Measurements from ENCODE around the gene LRP10.
A peak's percentile ranks its signal among the peaks of the same experiment; 100 is the strongest.
"Not testable (repeated sequence)": the region's sequence is repeated elsewhere in the genome, so short reads cannot be mapped to it uniquely, and the experiment has no call there.

Gene LRP10

DNA sequence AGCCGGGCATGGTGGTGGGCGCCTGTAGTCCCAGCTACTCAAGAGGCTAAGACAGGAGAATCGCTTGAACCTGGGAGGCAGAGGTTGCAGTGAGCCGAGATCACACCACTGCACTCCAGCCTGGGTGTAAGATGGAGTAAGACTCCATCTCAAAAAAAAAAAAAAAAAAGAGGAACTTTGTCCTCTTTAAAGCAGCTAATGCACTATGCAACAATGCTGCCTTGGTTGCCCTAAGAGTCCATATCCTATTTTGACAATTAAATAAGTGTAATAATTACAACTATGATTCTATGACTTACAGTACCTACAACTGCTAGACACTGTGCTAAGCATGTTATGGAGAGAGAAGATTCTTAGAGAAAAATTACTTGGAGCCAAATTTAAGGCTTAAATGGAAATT is 43.3 kb downstream of the LRP10 start:
- H3K4me3 ChIP-seq (ENCODE audit: low read length); H3K9ac ChIP-seq (ENCODE audit: low read length); DNase-seq (ENCODE audit: low read depth); H3K27me3 ChIP-seq (replicated peaks; ENCODE audit: control insufficient read depth, insufficient read depth, low read length); H3K9me3 ChIP-seq (ENCODE audit: control insufficient read depth, low read length): not testable (repeated sequence)
- Histone ChIP-seq H3K36me3 (ENCODE audit: control insufficient read depth, insufficient read depth, low read length, severe bottlenecking) (peaks cover 19% of the 10 kb centered on the region), H3K4me1 (ENCODE audit: control insufficient read depth, insufficient read depth, low read length) (peaks cover 21% of the 10 kb centered on the region)

- Histone ChIP-seq H3K27me3 (replicated peaks; ENCODE audit: control insufficient read depth, insufficient read depth, low read length) (no peaks in the 10 kb centered on the region), H3K4me3 (ENCODE audit: low read length) (no peak overlapping the region), H3K9me3 (ENCODE audit: control insufficient read depth, low read length) (no peaks in the 10 kb centered on the region), H3K9ac (ENCODE audit: low read length) (peak overlapping the region; percentile 4), H3K4me1 (ENCODE audit: control insufficient read depth, insufficient read depth, low read length) (peaks cover 22% of the 10 kb centered on the region), H3K36me3 (ENCODE audit: control insufficient read depth, insufficient read depth, low read length, severe bottlenecking) (peaks cover 24% of the 10 kb centered on the region)
- peak; percentile 85 for DNase-seq (ENCODE audit: low read depth)
These were observed 44.5 kb downstream of the LRP10 start for GRCh38 chr14:22915886-22916521.

- Histone ChIP-seq H3K4me1 (ENCODE audit: control insufficient read depth, insufficient read depth, low read length) (peaks cover 25% of the 10 kb centered on the region), H3K9ac (ENCODE audit: low read length) (peak within 1 kb of the TSS; percentile 91), H3K27me3 (replicated peaks; ENCODE audit: control insufficient read depth, insufficient read depth, low read length) (no peaks in the 10 kb centered on the region), H3K9me3 (ENCODE audit: control insufficient read depth, low read length) (no peaks in the 10 kb centered on the region), H3K4me3 (ENCODE audit: low read length) (peak within 1 kb of the TSS; percentile 97), H3K36me3 (ENCODE audit: control insufficient read depth, insufficient read depth, low read length, severe bottlenecking) (peaks cover 38% of the 10 kb centered on the region)
- peak; percentile 100 for DNase-seq (ENCODE audit: low read depth)
These were observed 47.5 kb downstream of the LRP10 start, which contains the start of gene RBM23 for GRCh38 chr14:22918804-22919600. Gene RBM23 (minus strand): TSS chr14:22919149.

- Histone ChIP-seq H3K36me3 (ENCODE audit: control insufficient read depth, insufficient read depth, low read length, severe bottlenecking) (peaks cover 44% of the 10 kb centered on the region), H3K4me1 (ENCODE audit: control insufficient read depth, insufficient read depth, low read length) (peaks cover 25% of the 10 kb centered on the region), H3K9ac (ENCODE audit: low read length) (peak overlapping the region; percentile 70), H3K9me3 (ENCODE audit: control insufficient read depth, low read length) (no peaks in the 10 kb centered on the region), H3K27me3 (replicated peaks; ENCODE audit: control insufficient read depth, insufficient read depth, low read length) (no peaks in the 10 kb centered on the region), H3K4me3 (ENCODE audit: low read length) (peak overlapping the region; percentile 76)
- DNase-seq (ENCODE audit: low read depth): no peak
These were observed 48.0 kb downstream of the LRP10 start for GRCh38 chr14:22919601-22919921.

- H3K36me3 ChIP-seq (ENCODE audit: control insufficient read depth, insufficient read depth, low read length, severe bottlenecking): peaks cover 52% of the 10 kb centered on the region
- no peaks in the 10 kb centered on the region for H3K9me3 ChIP-seq (ENCODE audit: control insufficient read depth, low read length)
- no peak for DNase-seq (ENCODE audit: low read depth)
- H3K4me3 ChIP-seq (ENCODE audit: low read length): no peak overlapping the region
- no peaks in the 10 kb centered on the region for H3K27me3 ChIP-seq (replicated peaks; ENCODE audit: control insufficient read depth, insufficient read depth, low read length)
- peaks cover 18% of the 10 kb centered on the region for H3K4me1 ChIP-seq (ENCODE audit: control insufficient read depth, insufficient read depth, low read length)
- no peak overlapping the region for H3K9ac ChIP-seq (ENCODE audit: low read length)
These were observed 49.2 kb downstream of the LRP10 start for GRCh38 chr14:22920697-22921096.

DNA sequence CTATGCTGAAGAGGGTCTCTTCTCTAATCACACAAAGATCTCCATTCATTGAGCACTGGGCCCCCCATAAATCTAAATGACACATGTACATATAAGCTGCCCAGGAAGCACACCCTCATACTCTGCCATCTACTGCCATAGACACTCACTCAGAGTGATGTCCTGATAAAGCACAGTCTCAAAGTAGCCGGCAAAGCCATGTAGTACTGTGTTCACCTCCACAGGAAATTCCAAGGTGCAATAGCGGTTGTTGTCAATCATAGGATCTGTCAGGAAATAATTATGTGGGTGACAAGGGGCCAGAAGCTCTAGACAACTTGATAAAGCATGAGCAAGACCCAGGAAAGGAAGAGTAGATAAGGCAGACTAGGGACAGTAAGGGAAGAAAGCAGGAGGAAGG is 50.8 kb downstream of the LRP10 start:
- no peaks in the 10 kb centered on the region for H3K9me3 ChIP-seq (ENCODE audit: control insufficient read depth, low read length)
- peaks cover 63% of the 10 kb centered on the region for H3K36me3 ChIP-seq (ENCODE audit: control insufficient read depth, insufficient read depth, low read length, severe bottlenecking)
- peaks cover 14% of the 10 kb centered on the region for H3K4me1 ChIP-seq (ENCODE audit: control insufficient read depth, insufficient read depth, low read length)
- DNase-seq (ENCODE audit: low read depth): no peak
- H3K4me3 ChIP-seq (ENCODE audit: low read length): no peak overlapping the region
- no peaks in the 10 kb centered on the region for H3K27me3 ChIP-seq (replicated peaks; ENCODE audit: control insufficient read depth, insufficient read depth, low read length)
- H3K9ac ChIP-seq (ENCODE audit: low read length): no peak overlapping the region

DNA sequence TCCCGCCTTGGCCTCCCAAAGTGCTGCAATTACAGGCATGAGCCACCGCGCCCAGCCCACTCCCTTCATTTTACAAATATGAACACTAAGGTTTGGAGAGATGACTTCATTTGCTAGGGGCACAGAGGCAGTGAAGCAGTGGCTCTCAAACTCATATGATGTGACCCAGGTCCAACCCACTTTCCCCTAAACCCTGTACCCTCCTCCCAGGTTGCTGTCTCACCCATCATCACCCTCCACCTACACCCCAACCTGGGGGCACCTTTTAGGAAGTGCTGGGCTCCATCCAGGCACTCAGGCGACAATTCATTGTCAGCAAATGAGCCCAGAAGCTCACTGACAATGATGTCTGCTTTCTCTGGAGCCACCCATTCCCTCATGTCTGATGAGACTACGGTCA is 52.2 kb downstream of the LRP10 start:
- H3K4me1 ChIP-seq (ENCODE audit: control insufficient read depth, insufficient read depth, low read length): peaks cover 19% of the 10 kb centered on the region
- no peak for DNase-seq (ENCODE audit: low read depth)
- H3K27me3 ChIP-seq (replicated peaks; ENCODE audit: control insufficient read depth, insufficient read depth, low read length): no peaks in the 10 kb centered on the region
- H3K4me3 ChIP-seq (ENCODE audit: low read length): no peak overlapping the region
- H3K36me3 ChIP-seq (ENCODE audit: control insufficient read depth, insufficient read depth, low read length, severe bottlenecking): peaks cover 63% of the 10 kb centered on the region
- no peaks in the 10 kb centered on the region for H3K9me3 ChIP-seq (ENCODE audit: control insufficient read depth, low read length)
- H3K9ac ChIP-seq (ENCODE audit: low read length): no peak overlapping the region

- Histone ChIP-seq H3K4me3 (ENCODE audit: low read length) (no peak overlapping the region), H3K9me3 (ENCODE audit: control insufficient read depth, low read length) (no peaks in the 10 kb centered on the region), H3K4me1 (ENCODE audit: control insufficient read depth, insufficient read depth, low read length) (peaks cover 17% of the 10 kb centered on the region), H3K36me3 (ENCODE audit: control insufficient read depth, insufficient read depth, low read length, severe bottlenecking) (peaks cover 56% of the 10 kb centered on the region), H3K9ac (ENCODE audit: low read length) (no peak overlapping the region), H3K27me3 (replicated peaks; ENCODE audit: control insufficient read depth, insufficient read depth, low read length) (no peaks in the 10 kb centered on the region)
- DNase-seq (ENCODE audit: low read depth): no peak
These were observed 54.0 kb downstream of the LRP10 start for GRCh38 chr14:22925513-22925912.

- Histone ChIP-seq H3K4me1 (ENCODE audit: control insufficient read depth, insufficient read depth, low read length) (peaks cover 17% of the 10 kb centered on the region), H3K9ac (ENCODE audit: low read length) (no peak overlapping the region), H3K4me3 (ENCODE audit: low read length) (no peak overlapping the region), H3K27me3 (replicated peaks; ENCODE audit: control insufficient read depth, insufficient read depth, low read length) (no peaks in the 10 kb centered on the region), H3K36me3 (ENCODE audit: control insufficient read depth, insufficient read depth, low read length, severe bottlenecking) (peaks cover 48% of the 10 kb centered on the region), H3K9me3 (ENCODE audit: control insufficient read depth, low read length) (no peaks in the 10 kb centered on the region)
- DNase-seq (ENCODE audit: low read depth): peak; percentile 23
These were observed 54.8 kb downstream of the LRP10 start for GRCh38 chr14:22926316-22926715.

GRCh38 chr14:22928237-22929103 is 56.9 kb downstream of the LRP10 start:
- Histone ChIP-seq H3K36me3 (ENCODE audit: control insufficient read depth, insufficient read depth, low read length, severe bottlenecking) (peaks cover 30% of the 10 kb centered on the region), H3K4me1 (ENCODE audit: control insufficient read depth, insufficient read depth, low read length) (peaks cover 14% of the 10 kb centered on the region), H3K27me3 (replicated peaks; ENCODE audit: control insufficient read depth, insufficient read depth, low read length) (no peaks in the 10 kb centered on the region), H3K9ac (ENCODE audit: low read length) (peak overlapping the region; percentile 96), H3K9me3 (ENCODE audit: control insufficient read depth, low read length) (no peaks in the 10 kb centered on the region), H3K4me3 (ENCODE audit: low read length) (peak overlapping the region; percentile 99)
- peak; percentile 23 for DNase-seq (ENCODE audit: low read depth)
